Panc1 (cell line): ENCODE data around the gene C15orf39. TPM values are rescaled to one million over a fixed set of nuclear protein-coding genes. Genes with fewer than 3 reads are reported as not detected.

Experiments used
- ATAC-seq: fragments of 200-7000 bp; cut with Tn5 transposase; 2 replicates; pipeline ENCODE4 v1.9.1; 2020; ENCODE audit warnings: mild to moderate bottlenecking, moderate library complexity
- BruUV-seq: library from RNA; stranded (reverse); fragments of 400-500 nt; replicated peaks from 2 replicates; lab custom pipeline; 2021; lab: Mats Ljungman, UMichigan
- CTCF ChIA-PET: fragments of 300-600 bp; sonication (Branson Sonifier 250); formaldehyde crosslinking; loops from one replicate; lab custom pipeline; 2022; ENCODE audit warnings: antibody characterized with exemption; lab: Charles Lee
- POLR2A ChIA-PET: fragments of 300-600 bp; sonication (Branson Sonifier 250); formaldehyde crosslinking; loops from one replicate; lab custom pipeline; 2022; ENCODE audit warnings: antibody characterized with exemption; lab: Charles Lee
- DNase-seq: peaks from one replicate; pipeline ENCODE4 v3.0.0-alpha.2; 2010; ENCODE audit warnings: low read depth, low spot score
- H3K27ac ChIP-seq: 2 replicates; pipeline ENCODE4 v1.5.1; 2011; ENCODE audit warnings: mild to moderate bottlenecking, low read length, inconsistent platforms
- H3K27me3 ChIP-seq: fragments of 200-500 bp; sonication (Bioruptor generic); 2 replicates; pipeline ENCODE4 v1.6.0; 2014; ENCODE audit warnings: low read length, inconsistent platforms; ENCODE audit not compliant: control insufficient read depth, insufficient read depth
- H3K36me3 ChIP-seq: fragments of 200-500 bp; sonication (Bioruptor generic); 2 replicates; pipeline ENCODE4 v1.5.1; 2014; ENCODE audit warnings: inconsistent platforms, mild to moderate bottlenecking, low read length, moderate library complexity; ENCODE audit not compliant: control insufficient read depth, insufficient read depth
- H3K4me1 ChIP-seq: 2 replicates; pipeline ENCODE4 v1.5.1; 2011; ENCODE audit warnings: inconsistent platforms, mild to moderate bottlenecking, low read length, moderate library complexity; ENCODE audit not compliant: control insufficient read depth, insufficient read depth
- H3K4me3 ChIP-seq, 2 experiments: 2 replicates each; pipeline ENCODE4 v1.5.1; 2011 to 2012; ENCODE audit warnings: low read depth in 2 of 2, low read length in 2 of 2, mild to moderate bottlenecking in 2 of 2, inconsistent platforms in 1 of 2, moderate library complexity in 1 of 2
- H3K9me3 ChIP-seq: fragments of 200-500 bp; sonication (Bioruptor generic); 2 replicates; pipeline ENCODE4 v1.5.1; 2014; ENCODE audit warnings: low read depth, mild to moderate bottlenecking, inconsistent platforms, low read length, moderate library complexity; ENCODE audit not compliant: control insufficient read depth, insufficient read depth
- POLR2AphosphoS5 ChIP-seq: IDR thresholded peaks from 2 replicates; pipeline ENCODE4 v1.6.1; 2012; ENCODE audit warnings: mild to moderate bottlenecking, low read depth, low read length, moderate library complexity
- SIN3A ChIP-seq: IDR thresholded peaks from 2 replicates; pipeline ENCODE4 v1.6.1; 2012; ENCODE audit warnings: low read depth, mild to moderate bottlenecking, low read length, moderate library complexity, borderline replicate concordance; ENCODE audit not compliant: insufficient read depth
- TCF7L2 ChIP-seq: IDR thresholded peaks from 2 replicates; pipeline ENCODE4 v1.6.1; 2011; ENCODE audit warnings: mild to moderate bottlenecking, low read depth, low read length, inconsistent platforms
- in situ Hi-C: cut with HindIII; loops from 2 replicates; pipeline ENCODE4 v1.10.0; 2016; ENCODE audit warnings: low sequenced_read_pairs, low pct_unique_long_range_greater_than_20kb
- intact Hi-C: fragments of 100-400 bp; cut with micrococcal nuclease; formaldehyde crosslinking; loops from one replicate; pipeline ENCODE4 v1.10.0; 2022; ENCODE audit not compliant: unreplicated experiment
- total RNA-seq: library from RNA; stranded (reverse); gene quantifications from one replicate; pipeline ENCODE4 v1.2.1, GENCODE V29; 2021; ENCODE audit not compliant: unreplicated experiment
- TF ChIP-seq, protein P1 (sequence below): fragments of 450-650 bp; IDR thresholded peaks from 2 replicates; pipeline ENCODE4 v1.5.1; 2017; ENCODE audit warnings: mild to moderate bottlenecking
- TF ChIP-seq, protein P2 (sequence below), 2 experiments: IDR thresholded peaks; 2 replicates each; pipeline ENCODE4 v1.6.1; 2011 to 2012; ENCODE audit warnings: low read depth in 2 of 2, control low read depth in 1 of 2, low read length in 1 of 2, mild to moderate bottlenecking in 1 of 2, moderate library complexity in 1 of 2; ENCODE audit not compliant: insufficient read depth in 1 of 2

The C15orf39 gene
- total RNA-seq, 1 experiment from 2014 or later: 17.6 TPM

DNA sequence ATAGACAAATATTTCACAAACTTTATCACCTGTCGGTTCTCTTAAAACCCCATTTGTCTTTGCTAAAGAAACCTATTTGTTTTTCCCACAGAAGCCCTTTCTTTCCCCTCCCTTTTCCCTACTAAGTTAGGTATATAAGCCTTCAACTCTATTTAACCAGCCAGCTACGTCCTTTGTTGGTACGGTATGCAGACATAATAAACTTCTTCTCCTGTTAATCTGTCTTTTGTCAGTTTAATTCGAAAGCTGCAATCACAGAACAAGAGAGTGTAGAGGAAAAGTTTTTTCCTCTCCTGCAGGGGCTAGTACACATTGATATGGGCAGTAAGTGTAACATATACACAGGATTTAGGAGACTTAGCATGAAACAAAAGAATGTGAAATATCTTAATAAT, 21.9 kb upstream of the C15orf39 start:
- ChIA-PET POLR2A (interaction anchor here (0.6 kb wide), 1 partner anchor 81 kb away, joined by 4 read pairs; no protein-coding TSS in a partner anchor), CTCF (no interaction called here)
- in situ Hi-C loops: no loop called here
- TF ChIP-seq SIN3A: no peak
- no peak for TF ChIP-seq TCF7L2
- TF ChIP-seq POLR2AphosphoS5: no peak
- TF ChIP-seq, protein P1, sequence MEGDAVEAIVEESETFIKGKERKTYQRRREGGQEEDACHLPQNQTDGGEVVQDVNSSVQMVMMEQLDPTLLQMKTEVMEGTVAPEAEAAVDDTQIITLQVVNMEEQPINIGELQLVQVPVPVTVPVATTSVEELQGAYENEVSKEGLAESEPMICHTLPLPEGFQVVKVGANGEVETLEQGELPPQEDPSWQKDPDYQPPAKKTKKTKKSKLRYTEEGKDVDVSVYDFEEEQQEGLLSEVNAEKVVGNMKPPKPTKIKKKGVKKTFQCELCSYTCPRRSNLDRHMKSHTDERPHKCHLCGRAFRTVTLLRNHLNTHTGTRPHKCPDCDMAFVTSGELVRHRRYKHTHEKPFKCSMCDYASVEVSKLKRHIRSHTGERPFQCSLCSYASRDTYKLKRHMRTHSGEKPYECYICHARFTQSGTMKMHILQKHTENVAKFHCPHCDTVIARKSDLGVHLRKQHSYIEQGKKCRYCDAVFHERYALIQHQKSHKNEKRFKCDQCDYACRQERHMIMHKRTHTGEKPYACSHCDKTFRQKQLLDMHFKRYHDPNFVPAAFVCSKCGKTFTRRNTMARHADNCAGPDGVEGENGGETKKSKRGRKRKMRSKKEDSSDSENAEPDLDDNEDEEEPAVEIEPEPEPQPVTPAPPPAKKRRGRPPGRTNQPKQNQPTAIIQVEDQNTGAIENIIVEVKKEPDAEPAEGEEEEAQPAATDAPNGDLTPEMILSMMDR: no peak
- TF ChIP-seq, protein P2, sequence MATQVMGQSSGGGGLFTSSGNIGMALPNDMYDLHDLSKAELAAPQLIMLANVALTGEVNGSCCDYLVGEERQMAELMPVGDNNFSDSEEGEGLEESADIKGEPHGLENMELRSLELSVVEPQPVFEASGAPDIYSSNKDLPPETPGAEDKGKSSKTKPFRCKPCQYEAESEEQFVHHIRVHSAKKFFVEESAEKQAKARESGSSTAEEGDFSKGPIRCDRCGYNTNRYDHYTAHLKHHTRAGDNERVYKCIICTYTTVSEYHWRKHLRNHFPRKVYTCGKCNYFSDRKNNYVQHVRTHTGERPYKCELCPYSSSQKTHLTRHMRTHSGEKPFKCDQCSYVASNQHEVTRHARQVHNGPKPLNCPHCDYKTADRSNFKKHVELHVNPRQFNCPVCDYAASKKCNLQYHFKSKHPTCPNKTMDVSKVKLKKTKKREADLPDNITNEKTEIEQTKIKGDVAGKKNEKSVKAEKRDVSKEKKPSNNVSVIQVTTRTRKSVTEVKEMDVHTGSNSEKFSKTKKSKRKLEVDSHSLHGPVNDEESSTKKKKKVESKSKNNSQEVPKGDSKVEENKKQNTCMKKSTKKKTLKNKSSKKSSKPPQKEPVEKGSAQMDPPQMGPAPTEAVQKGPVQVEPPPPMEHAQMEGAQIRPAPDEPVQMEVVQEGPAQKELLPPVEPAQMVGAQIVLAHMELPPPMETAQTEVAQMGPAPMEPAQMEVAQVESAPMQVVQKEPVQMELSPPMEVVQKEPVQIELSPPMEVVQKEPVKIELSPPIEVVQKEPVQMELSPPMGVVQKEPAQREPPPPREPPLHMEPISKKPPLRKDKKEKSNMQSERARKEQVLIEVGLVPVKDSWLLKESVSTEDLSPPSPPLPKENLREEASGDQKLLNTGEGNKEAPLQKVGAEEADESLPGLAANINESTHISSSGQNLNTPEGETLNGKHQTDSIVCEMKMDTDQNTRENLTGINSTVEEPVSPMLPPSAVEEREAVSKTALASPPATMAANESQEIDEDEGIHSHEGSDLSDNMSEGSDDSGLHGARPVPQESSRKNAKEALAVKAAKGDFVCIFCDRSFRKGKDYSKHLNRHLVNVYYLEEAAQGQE (IDR thresholded peaks at IDR 0.05; ENCODE audit: insufficient read depth in 1 of 2, low read depth in 2 of 2, low read length in 1 of 2): no peak
- no TSS peak for BruUV-seq
- Histone ChIP-seq H3K27me3 (no peaks in the 10 kb centered on the region), H3K36me3 (no peaks in the 10 kb centered on the region), H3K4me1 (peaks cover 35% of the 10 kb centered on the region), H3K9me3 (no peaks in the 10 kb centered on the region), H3K4me3 (no peak overlapping the region), H3K27ac (peak overlapping the region; percentile 3; the same call in 1 of the 2 replicates)
- intact Hi-C loops: no loop called here
- DNase-seq (no peak), ATAC-seq (no peak)

DNA sequence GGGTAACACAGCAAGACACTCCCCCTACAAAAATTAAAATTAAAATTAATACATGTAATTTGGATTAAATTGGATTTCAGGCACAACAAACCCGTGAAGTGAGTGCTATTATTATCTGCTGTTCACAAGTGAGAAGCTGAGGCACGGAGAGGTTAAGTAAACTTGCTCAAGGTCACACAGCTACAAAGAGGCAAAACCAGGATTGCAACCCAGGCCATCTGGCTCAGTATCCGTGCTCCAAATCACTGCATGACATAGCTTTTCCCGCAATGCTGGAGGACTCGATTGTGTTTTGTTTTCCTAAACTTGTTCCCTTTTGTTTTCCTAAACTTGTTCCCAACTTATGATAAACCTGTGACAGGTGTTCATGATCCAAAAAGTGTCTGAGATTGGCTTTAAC, 19.9 kb upstream of the C15orf39 start:
- Histone ChIP-seq H3K36me3 (no peaks in the 10 kb centered on the region), H3K27ac (peak overlapping the region; percentile 27), H3K9me3 (no peaks in the 10 kb centered on the region), H3K4me1 (peaks cover 35% of the 10 kb centered on the region), H3K27me3 (no peaks in the 10 kb centered on the region), H3K4me3 (no peak overlapping the region)
- CTCF ChIA-PET: interaction anchor here (0.6 kb wide), 1 partner anchor 20 kb away, joined by 4 read pairs; the partner anchor contains the start of gene C15orf39
- POLR2A ChIA-PET: no interaction called here
- in situ Hi-C loops (no loop called here), intact Hi-C loops (no loop called here)
- TF ChIP-seq POLR2AphosphoS5 (no peak), SIN3A (no peak)
- DNase-seq (no peak), ATAC-seq (no peak)
- no TSS peak for BruUV-seq
